ENCODE measurements around the gene TTC38. TPM values are rescaled to one million over a fixed set of nuclear protein-coding genes. Genes with fewer than 3 reads are reported as not detected.

Gene TTC38
- total and polyA plus RNA-seq, 2 donors (not counting 3 experiments of a cell fraction or from before 2014, with no cell fraction given), result 31.6 to 39.7 TPM

GRCh38 chr22:46290843-46291785 is 23.3 kb downstream of the TTC38 start:
- no peak for TF ChIP-seq CTCF (IDR thresholded peaks at IDR 0.05; ENCODE audit: extremely low read depth in 1 of 2, insufficient read depth in 1 of 2, low read depth in 1 of 2, low read length in 2 of 2)
- no peak for TF ChIP-seq EZH2 (IDR thresholded peaks at IDR 0.05; ENCODE audit: borderline replicate concordance, low read depth, low read length, severe bottlenecking)
- no peak for TF ChIP-seq JUN (IDR thresholded peaks at IDR 0.05; ENCODE audit: borderline replicate concordance, insufficient read depth, insufficient read length, low read depth)
- TF ChIP-seq MYC (IDR thresholded peaks at IDR 0.05; ENCODE audit: low read depth, low read length), result no peak
- TF ChIP-seq POLR2AphosphoS5 (IDR thresholded peaks at IDR 0.05; ENCODE audit: insufficient read depth, low read depth, low read length), result no peak
- TF ChIP-seq POLR2A (IDR thresholded peaks at IDR 0.05; ENCODE audit: low read depth, low read length), result no peak
- TF ChIP-seq MAX (IDR thresholded peaks at IDR 0.05; ENCODE audit: insufficient read depth, insufficient read length), result no peak
- TF ChIP-seq GATA2 (IDR thresholded peaks at IDR 0.05; ENCODE audit: insufficient read depth, insufficient read length, low read depth, low read length), result no peak
- TF ChIP-seq FOS (IDR thresholded peaks at IDR 0.05; ENCODE audit: borderline replicate concordance, insufficient read depth, low read length), result no peak
- peaks cover 0 to 12% of the 10 kb centered on the region in 2 experiments for H3K36me3 ChIP-seq (ENCODE audit: control insufficient read depth in 2 of 2, extremely low read depth in 1 of 2, insufficient read depth in 2 of 2, low read length in 2 of 2)
- no peaks in the 10 kb centered on the region for H4K20me1 ChIP-seq (replicated peaks; ENCODE audit: control insufficient read depth, extremely low read depth, insufficient read depth, low read length)
- ChIA-PET CTCF (no interaction called here), POLR2A (no interaction called here)
- H3K9me1 ChIP-seq (replicated peaks; ENCODE audit: control insufficient read depth, extremely low read depth, insufficient read depth, low read length), result no peaks in the 10 kb centered on the region
- FAIRE-seq (no peak), DNase-seq (ENCODE audit: low read depth, low spot score) (no peak)
- BruUV-seq (replicated peaks), result no TSS peak
- no peak overlapping the region for H3K27ac ChIP-seq (ENCODE audit: insufficient read depth, low read depth, low read length)
- dilution Hi-C loops (cut with MboI; ENCODE audit: extremely low pct_ligation_motif_present, low sequenced_read_pairs) (no loop called here), intact Hi-C loops (cut with micrococcal nuclease) (no loop called here)
- H3K79me2 ChIP-seq (ENCODE audit: control insufficient read depth, insufficient read depth, low read length), result no peaks in the 10 kb centered on the region
- no peaks in the 10 kb centered on the region for H3K9me3 ChIP-seq (replicated peaks; ENCODE audit: control insufficient read depth, insufficient read depth, low read length)
- H3K4me3 ChIP-seq (replicated peaks in 1 of 3; ENCODE audit: insufficient read depth in 1 of 3, low read depth in 1 of 3, low read length in 3 of 3), result no peak overlapping the region
- no peak overlapping the region for H3K4me2 ChIP-seq (ENCODE audit: insufficient read depth, low read length)
- no peak overlapping the region for H2AFZ ChIP-seq (ENCODE audit: low read depth, low read length)
- peaks cover 20% of the 10 kb centered on the region for H3K4me1 ChIP-seq (ENCODE audit: control insufficient read depth, extremely low read depth, insufficient read depth, low read length)
- H3K27me3 ChIP-seq (ENCODE audit: control insufficient read depth in 2 of 2, insufficient read depth in 2 of 2, low read length in 2 of 2), result no peaks in the 10 kb centered on the region
- no peak overlapping the region for H3K9ac ChIP-seq (replicated peaks; ENCODE audit: extremely low read depth, insufficient read depth, low read length)

Data from endothelial cell of umbilical vein (primary cell).